ACC112 (cell line): Measurements from ENCODE around the gene STRA8.
A peak's percentile ranks its signal among the peaks of the same experiment; 100 is the strongest.

Experiments used
- H2AFZ ChIP-seq: fragments of 200-600 bp; sonication (generic); one replicate; pipeline ENCODE4 v1.6.0; 2017; ENCODE audit warnings: antibody characterized with exemption, low read length; ENCODE audit not compliant: unreplicated experiment
- H3K27ac ChIP-seq: fragments of 200-600 bp; sonication (generic); 2 replicates; pipeline ENCODE4 v1.5.1; 2014; ENCODE audit warnings: low read depth, mild to moderate bottlenecking, antibody characterized with exemption, low read length, moderate library complexity
- H3K27me3 ChIP-seq: fragments of 200-600 bp; sonication (generic); 2 replicates; pipeline ENCODE4 v1.6.1; 2014; ENCODE audit warnings: mild to moderate bottlenecking, antibody characterized with exemption, low read length, moderate library complexity, mixed read lengths; ENCODE audit not compliant: insufficient read depth
- H3K36me3 ChIP-seq: fragments of 200-600 bp; sonication (generic); 2 replicates; pipeline ENCODE4 v1.6.1; 2016; ENCODE audit warnings: mild to moderate bottlenecking, antibody characterized with exemption, low read length, moderate library complexity, mixed read lengths; ENCODE audit not compliant: insufficient read depth
- H3K4me1 ChIP-seq: fragments of 200-600 bp; sonication (generic); one replicate; pipeline ENCODE4 v1.6.1; 2016; ENCODE audit warnings: low read length, mixed read lengths; ENCODE audit not compliant: insufficient read depth, unreplicated experiment, control insufficient read depth
- H3K4me3 ChIP-seq: fragments of 200-600 bp; sonication (generic); 2 replicates; pipeline ENCODE4 v1.5.1; 2014; ENCODE audit warnings: mild to moderate bottlenecking, low read depth, low read length
- H3K79me2 ChIP-seq: fragments of 200-600 bp; sonication (generic); one replicate; pipeline ENCODE4 v1.6.0; 2016; ENCODE audit warnings: low read length; ENCODE audit not compliant: control insufficient read depth, unreplicated experiment, insufficient read depth

The STRA8 gene

DNA sequence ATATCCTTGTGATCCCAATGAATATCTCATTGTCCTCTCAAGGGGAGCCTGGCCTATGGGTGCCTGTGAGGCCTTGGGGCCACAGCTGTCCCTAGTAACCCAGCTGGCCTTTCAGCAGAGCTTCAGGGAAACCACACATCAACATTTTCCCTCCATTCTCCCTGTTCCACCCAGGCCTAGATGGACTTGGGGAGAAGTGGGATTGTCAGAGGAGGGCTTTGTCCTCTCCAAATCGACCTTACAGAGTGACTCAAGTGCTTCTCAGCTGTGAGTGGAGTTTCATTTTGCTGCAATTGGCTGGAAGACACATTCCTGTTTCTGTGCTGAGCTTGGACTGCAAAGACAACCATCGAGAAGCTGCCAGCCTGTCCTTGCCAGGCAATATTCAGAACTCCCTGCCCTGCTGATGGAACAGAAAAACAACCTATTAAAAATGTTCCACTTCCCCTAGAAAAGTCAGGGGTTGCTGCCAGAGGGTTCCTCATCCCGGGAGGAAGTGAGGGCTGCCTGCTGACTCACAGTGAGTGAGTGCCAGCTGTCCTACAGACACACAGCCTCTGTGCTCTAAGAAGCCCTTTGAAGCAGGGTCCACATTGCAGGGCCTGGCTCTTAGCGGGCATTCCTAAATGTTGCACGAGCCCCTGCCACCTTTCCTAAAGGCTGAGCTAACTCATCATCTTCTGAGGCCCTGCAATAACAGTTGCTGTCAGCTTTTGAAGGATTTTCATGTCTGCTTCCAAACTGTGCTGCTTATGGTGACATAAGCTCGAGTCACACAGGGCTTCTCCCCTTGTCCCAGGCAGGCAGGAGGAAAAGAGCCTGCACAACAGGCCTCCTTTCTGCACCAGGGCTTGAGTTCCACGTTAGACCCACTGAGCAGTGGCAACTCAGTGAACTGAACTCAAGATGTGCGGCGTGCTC is 20.5 kb downstream of the STRA8 start:
- peak overlapping the region; percentile 75 for H3K27ac ChIP-seq
- peak overlapping the region; percentile 8; the same call in 1 of the 2 replicates for H3K4me3 ChIP-seq
- H3K36me3 ChIP-seq: no peaks in the 10 kb centered on the region
- H2AFZ ChIP-seq: peak overlapping the region; percentile 82
- H3K79me2 ChIP-seq: no peaks in the 10 kb centered on the region
- H3K27me3 ChIP-seq: no peaks in the 10 kb centered on the region
- peaks cover 20% of the 10 kb centered on the region for H3K4me1 ChIP-seq

- Histone ChIP-seq H3K27ac (no peak overlapping the region), H3K36me3 (no peaks in the 10 kb centered on the region), H3K4me1 (peaks cover 20% of the 10 kb centered on the region), H2AFZ (no peak overlapping the region), H3K4me3 (no peak overlapping the region), H3K79me2 (no peaks in the 10 kb centered on the region), H3K27me3 (no peaks in the 10 kb centered on the region)
Observed at GRCh38 chr7:135257790-135258189, 24.2 kb downstream of the STRA8 start.

DNA sequence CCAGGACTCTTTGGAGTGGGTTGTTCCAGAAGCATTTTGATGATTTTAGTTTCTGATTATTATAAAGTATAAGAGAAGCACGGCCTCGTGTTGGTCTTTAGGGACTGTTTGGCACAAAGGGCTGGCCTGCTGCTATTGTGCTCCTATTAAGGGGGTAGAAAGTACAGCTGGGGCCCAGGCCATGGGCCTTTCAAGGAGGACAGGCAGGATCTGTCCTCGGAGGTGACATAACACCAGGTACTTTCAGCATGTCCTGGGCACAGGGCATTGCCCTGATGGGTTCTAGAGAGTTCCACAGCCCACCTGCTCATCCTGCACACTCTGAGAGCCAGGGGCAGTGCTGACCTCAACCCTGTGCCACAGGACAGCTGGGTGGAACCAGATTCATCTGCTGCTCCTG is 24.9 kb downstream of the STRA8 start:
- Histone ChIP-seq H3K4me1 (peaks cover 19% of the 10 kb centered on the region), H3K36me3 (no peaks in the 10 kb centered on the region), H3K4me3 (no peak overlapping the region), H3K27ac (no peak overlapping the region), H3K79me2 (no peaks in the 10 kb centered on the region), H2AFZ (no peak overlapping the region), H3K27me3 (no peaks in the 10 kb centered on the region)

DNA sequence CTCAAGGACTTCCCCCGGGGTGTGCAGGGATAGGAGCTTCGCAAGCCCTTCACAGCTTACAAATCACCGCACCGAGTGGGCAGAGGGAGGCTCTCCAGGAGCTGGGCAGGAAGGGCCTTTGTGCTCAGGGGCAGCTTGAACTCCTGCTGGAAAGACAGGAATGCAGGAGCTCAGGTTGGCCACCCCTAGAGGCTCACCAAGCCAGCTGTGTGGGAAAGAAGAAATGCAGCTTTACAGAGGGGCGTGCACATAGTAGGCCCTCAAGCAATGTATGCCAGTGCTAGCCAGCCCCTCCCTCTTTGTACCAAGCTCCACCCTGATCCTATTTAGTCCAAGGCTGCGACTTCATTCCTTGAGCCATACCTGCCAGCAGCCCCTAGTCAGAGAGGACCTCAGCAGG is 26.1 kb downstream of the STRA8 start:
- Histone ChIP-seq H3K79me2 (no peaks in the 10 kb centered on the region), H3K27me3 (peaks cover 3% of the 10 kb centered on the region; the same call in 1 of the 2 replicates), H3K4me3 (no peak overlapping the region), H3K27ac (no peak overlapping the region), H2AFZ (no peak overlapping the region), H3K36me3 (no peaks in the 10 kb centered on the region), H3K4me1 (peaks cover 8% of the 10 kb centered on the region)

DNA sequence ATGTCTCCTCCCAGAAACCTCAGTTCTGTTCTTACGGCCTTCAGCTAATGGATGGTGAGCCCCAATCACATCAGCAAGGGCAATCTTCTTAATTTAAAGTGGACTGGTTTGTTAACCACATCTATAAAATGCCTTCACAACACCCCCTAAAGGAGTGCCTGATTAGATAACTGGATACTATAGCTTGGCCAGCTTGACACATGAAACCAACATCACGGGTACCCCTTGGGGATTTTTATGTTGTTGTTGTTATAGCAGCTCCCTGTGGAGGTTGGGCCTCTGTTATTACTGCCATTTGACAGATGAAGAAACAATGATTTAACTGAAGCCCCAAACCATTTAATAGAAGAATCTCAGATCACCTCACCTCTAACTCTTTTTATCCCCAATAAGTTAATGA is 26.8 kb downstream of the STRA8 start:
- Histone ChIP-seq H3K27me3 (peaks cover 7% of the 10 kb centered on the region; the same call in 1 of the 2 replicates), H3K4me3 (no peak overlapping the region), H2AFZ (no peak overlapping the region), H3K36me3 (no peaks in the 10 kb centered on the region), H3K4me1 (no peaks in the 10 kb centered on the region), H3K27ac (no peak overlapping the region), H3K79me2 (no peaks in the 10 kb centered on the region)

GRCh38 chr7:135260930-135261721 is 27.5 kb downstream of the STRA8 start:
- no peak overlapping the region for H3K27ac ChIP-seq
- peaks cover 14% of the 10 kb centered on the region; the same call in 1 of the 2 replicates for H3K27me3 ChIP-seq
- H3K36me3 ChIP-seq: no peaks in the 10 kb centered on the region
- H3K4me3 ChIP-seq: no peak overlapping the region
- no peak overlapping the region for H2AFZ ChIP-seq
- H3K79me2 ChIP-seq: no peaks in the 10 kb centered on the region
- no peaks in the 10 kb centered on the region for H3K4me1 ChIP-seq

- H3K36me3 ChIP-seq: no peaks in the 10 kb centered on the region
Observed at GRCh38 chr7:135262623-135263320, 29.1 kb downstream of the STRA8 start.

GRCh38 chr7:135263321-135263970 is 29.8 kb downstream of the STRA8 start:
- H3K27me3 ChIP-seq: peaks cover 33% of the 10 kb centered on the region
- H3K4me1 ChIP-seq: no peaks in the 10 kb centered on the region
- H3K4me3 ChIP-seq: no peak overlapping the region
- no peaks in the 10 kb centered on the region for H3K79me2 ChIP-seq
- H2AFZ ChIP-seq: no peak overlapping the region
- no peak overlapping the region for H3K27ac ChIP-seq
- H3K36me3 ChIP-seq: no peaks in the 10 kb centered on the region

More at GRCh38 chr7:135262623-135263320, 29.1 kb downstream of the STRA8 start:
- peaks cover 26% of the 10 kb centered on the region for H3K27me3 ChIP-seq
- no peak overlapping the region for H2AFZ ChIP-seq
- no peaks in the 10 kb centered on the region for H3K79me2 ChIP-seq
- no peak overlapping the region for H3K27ac ChIP-seq
- no peak overlapping the region for H3K4me3 ChIP-seq
- H3K4me1 ChIP-seq: no peaks in the 10 kb centered on the region

DNA sequence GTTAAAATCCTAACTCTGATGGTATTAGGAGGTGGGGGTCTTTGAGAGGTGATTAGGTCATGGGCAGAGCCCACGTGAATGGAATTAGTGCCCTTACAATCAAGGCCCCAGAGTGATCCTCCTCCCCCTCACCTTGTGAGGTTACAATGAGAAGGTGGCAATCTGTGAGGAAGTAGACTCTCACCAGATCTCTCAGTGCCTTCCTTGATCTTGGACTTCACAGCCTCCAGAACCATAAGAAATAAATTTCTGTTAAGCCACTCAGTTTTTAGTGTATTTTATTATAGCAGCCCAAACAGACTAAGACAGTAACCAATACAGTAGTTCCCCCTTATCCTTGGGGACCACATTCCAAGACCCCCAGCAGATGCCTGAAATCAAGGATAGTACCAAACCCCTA is 32.0 kb downstream of the STRA8 start:
- no peaks in the 10 kb centered on the region for H3K36me3 ChIP-seq
- no peaks in the 10 kb centered on the region for H3K4me1 ChIP-seq
- no peaks in the 10 kb centered on the region for H3K79me2 ChIP-seq
- H2AFZ ChIP-seq: no peak overlapping the region
- no peak overlapping the region for H3K27ac ChIP-seq
- no peak overlapping the region for H3K4me3 ChIP-seq
- peaks cover 46% of the 10 kb centered on the region for H3K27me3 ChIP-seq

GRCh38 chr7:135269921-135270320 is 36.3 kb downstream of the STRA8 start:
- Histone ChIP-seq H3K27me3 (peaks cover 40% of the 10 kb centered on the region), H3K4me1 (no peaks in the 10 kb centered on the region), H3K27ac (no peak overlapping the region), H2AFZ (no peak overlapping the region), H3K36me3 (no peaks in the 10 kb centered on the region), H3K4me3 (no peak overlapping the region), H3K79me2 (no peaks in the 10 kb centered on the region)
